GM10847 (cell line): Measurements from ENCODE around the gene ATP6V1B1.

Source experiments
- POLR2A ChIP-seq: IDR thresholded peaks from 2 replicates; pipeline ENCODE4 v1.6.1; 2011; ENCODE audit not compliant: insufficient read length; ENCODE audit errors: extremely low read depth

Gene ATP6V1B1

DNA sequence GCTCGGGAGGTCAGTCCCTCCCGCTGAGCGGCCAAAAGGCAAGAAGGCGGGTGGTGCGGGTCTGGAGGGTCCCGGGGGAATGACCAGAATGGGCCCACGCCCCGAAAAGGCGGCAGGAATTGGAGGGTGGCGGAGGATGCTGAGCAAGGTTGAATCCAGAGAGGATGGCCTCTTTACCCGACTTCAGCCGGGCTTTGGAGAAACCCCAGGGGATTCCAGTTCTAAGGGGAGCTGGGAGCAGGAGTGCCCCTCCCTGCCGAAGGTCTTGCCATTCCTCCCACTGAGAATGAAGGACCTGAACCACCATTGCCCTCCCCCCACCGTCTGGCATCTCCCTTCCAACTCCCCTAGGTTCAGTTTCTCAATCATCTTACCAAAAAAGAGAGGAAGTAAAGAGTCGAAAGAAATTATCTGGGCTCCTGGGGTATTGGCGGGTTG is 38.9 kb upstream of the ATP6V1B1 start:
- no peak for TF ChIP-seq POLR2A

DNA sequence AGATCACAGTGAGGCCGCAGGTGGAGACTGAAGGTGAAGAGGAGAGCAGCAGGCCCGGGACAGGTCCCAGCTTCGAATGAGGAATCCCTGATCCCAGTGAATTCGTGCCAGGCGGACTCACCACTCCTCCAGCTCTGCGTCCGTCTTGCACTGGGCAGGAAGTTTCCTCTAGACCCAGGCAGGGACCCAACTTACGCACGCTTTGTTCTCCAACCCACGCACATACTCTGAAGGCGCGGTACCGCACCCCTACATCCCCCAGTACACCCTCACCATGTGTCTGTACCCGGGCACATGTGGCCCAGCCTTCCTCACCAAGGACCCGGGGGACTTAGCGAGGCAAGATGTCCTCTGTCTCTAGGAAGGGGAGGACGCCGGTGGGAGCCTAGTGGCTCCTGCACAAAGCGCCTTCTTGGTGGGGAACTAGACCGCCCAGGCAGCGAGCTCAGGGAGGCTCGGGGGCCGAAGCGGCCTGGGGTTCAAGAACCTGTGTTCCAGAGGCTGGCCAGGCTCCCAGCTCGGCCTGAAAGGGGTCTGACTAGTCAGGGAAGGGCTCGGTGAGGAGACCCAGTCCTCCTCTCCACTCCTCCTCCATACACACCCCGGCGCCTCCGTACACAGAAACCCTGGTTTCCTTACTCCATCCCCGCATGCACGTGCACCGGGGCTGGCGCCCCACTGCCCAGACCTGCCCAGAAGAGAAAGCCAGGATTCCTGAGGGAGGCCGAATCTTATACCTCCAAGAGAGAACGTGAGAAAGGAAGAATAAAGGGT is 38.3 kb upstream of the ATP6V1B1 start:
- no peak for TF ChIP-seq POLR2A

DNA sequence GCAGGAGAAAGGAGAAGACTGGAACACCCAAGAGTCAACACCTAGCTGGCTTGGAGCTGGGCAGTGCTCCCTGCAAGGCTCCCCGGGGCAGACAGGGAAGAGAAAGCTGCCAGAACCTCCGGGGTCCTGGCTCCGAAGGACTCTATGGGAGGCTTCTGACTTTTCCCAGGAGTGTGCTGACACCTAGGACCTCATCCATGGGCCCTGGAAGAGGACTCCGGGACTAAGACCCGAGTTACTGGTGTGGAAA is 37.8 kb upstream of the ATP6V1B1 start:
- TF ChIP-seq POLR2A: no peak

DNA sequence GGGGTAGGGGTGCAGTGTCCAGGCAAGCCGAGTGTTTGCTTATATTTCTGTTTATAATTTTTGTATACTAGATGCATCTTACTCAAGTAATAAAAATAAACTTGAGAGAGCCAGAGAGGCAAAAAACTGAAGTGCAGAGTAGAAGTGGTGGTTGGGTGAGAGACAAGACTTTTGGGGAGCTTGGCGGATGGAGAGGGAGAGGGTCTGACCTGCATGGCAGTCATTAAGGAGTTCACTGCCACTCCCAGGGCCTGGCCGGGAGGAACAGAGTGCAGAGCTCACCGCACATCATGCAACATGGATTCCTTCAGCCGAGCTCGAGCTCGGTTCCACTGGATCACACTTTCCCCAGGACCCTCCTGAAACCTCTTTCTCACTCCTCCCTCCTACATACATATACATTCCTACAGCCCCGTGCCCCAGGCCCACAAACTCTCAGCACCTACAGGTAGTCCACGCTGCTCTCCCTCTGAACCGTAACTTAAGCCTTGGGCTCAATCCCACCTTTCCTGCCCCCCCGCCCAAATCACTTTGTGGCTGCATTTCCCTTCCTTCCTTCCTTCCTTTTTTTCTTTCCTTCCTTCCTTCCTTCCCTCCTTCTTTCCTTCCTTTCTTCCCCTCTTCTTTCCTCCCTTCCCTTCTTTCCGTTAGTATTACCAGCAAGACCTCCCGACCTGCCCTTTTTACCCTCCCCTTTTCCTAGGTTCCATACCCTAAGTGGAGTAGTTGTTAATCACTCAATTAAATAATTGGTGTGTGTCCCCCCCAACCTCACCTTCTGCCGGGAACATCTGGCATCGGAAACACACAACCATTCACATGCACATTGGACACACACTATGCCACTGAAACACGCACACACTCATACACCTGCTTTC is 37.1 kb upstream of the ATP6V1B1 start:
- TF ChIP-seq POLR2A: no peak

GRCh38 chr2:70901227-70902066 is 34.3 kb upstream of the ATP6V1B1 start:
- no peak for TF ChIP-seq POLR2A

DNA sequence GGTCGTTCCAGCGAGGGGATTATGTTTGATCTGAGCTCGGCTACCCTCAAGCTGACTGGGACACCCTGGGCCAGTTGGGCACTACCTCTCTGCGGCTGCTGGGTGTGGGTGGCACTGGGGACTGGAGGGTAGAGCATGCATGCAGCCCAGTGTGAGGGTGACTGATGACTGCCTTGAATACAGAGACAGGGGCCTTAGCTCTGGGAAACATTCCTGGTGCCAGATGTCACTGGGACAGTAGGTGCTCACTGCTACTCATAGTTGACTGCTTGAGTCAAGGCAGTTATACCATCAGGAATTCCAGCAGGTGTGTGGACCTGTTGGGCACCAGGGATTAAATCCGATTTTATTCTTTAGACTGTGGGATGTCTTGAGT is 33.6 kb upstream of the ATP6V1B1 start:
- no peak for TF ChIP-seq POLR2A

GRCh38 chr2:70902579-70902978 is 33.1 kb upstream of the ATP6V1B1 start:
- TF ChIP-seq POLR2A: no peak

- TF ChIP-seq POLR2A: no peak
Measured at GRCh38 chr2:70903171-70903570, 32.5 kb upstream of the ATP6V1B1 start.

GRCh38 chr2:70903641-70904340 is 31.9 kb upstream of the ATP6V1B1 start:
- TF ChIP-seq POLR2A: no peak

- no peak for TF ChIP-seq POLR2A
Measured at GRCh38 chr2:70904371-70905216, 31.1 kb upstream of the ATP6V1B1 start.

DNA sequence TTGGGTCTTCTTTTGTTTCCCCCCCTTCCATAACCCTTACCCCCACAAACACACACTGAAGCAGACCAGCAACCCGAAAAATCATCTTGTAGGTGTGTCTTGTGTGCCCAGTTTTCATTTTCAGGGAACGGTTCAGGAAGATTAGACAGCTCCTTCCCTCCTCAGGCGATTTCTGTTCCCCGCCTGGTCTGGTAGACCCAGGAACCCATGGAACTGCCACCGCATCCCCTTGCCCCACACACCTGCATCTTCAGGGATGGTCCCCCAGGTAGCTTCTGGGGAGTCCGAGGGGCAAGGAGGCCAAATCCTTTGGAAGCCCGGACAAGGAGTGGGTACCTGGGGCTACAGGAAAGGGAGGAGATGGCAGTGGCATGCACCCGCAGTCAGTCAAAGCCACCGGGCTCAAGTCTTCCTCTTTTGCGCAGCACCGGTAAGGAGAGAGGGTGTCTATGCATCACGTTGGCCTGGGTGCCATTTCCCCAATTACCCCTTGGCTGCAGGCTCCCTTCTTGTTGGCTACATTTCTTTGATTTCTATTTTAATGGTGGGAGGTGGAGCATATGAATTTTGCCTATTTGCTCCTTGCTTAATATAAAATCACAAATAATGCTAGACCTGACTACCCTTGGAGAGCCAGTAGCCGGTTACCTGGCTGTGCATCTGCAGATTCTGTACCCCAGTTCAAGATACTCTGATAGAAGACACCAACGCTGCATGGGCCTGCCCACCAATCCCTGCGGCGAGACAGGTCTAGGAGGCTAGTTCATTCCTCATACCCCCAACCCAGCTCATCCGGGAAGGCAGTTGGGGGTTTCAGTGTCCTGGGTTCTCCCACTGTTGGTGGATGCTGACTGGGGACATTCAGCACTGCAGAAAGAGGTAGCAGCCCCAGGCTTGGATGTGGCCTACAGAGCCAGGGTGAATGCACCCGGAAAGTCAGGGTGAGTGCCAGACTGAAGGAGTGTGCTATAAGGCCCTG is 30.0 kb upstream of the ATP6V1B1 start:
- TF ChIP-seq POLR2A: no peak

DNA sequence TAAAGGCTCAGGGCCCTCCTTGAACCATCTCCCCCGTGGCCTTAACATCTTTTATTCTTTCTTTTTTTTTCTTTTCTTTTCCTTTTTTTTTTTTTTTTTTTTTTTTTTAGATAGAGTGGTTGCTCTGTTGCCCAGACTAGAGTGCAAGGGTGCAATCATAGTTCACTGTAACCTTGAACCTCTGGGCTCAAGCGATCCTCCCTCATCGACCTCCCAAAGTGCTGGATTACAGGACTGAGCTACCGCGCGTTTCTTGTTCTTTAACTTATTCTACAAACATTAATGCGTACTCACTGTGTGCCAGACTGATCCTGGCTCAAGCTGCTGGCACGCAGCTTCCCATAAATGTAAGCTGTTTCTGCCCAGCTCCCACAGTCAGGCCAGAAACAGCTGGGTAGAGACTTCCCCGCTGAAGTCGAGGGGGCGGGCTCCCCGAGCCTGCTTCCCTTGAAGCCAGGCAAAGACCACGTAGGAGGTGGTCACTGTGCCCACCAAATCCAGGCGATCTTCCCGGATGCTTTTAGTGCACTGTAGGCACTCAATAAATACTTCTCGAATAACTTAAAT is 29.2 kb upstream of the ATP6V1B1 start:
- TF ChIP-seq POLR2A: no peak
